Endothelial cell of hepatic sinusoid (primary cell): ENCODE measurements around the gene TMEM168.

ENCODE experiments used
- in situ Hi-C: cut with HindIII; loops from 2 replicates; pipeline ENCODE4 v1.10.0; 2017; ENCODE audit warnings: low sequenced_read_pairs

Gene TMEM168

GRCh38 chr7:112723416-112723815, 66.8 kb downstream of the TMEM168 start:
- in situ Hi-C loops: no loop called here

GRCh38 chr7:112721366-112721765, 68.8 kb downstream of the TMEM168 start:
- in situ Hi-C loops: no loop called here

GRCh38 chr7:112715525-112715924, 74.7 kb downstream of the TMEM168 start:
- in situ Hi-C loops: no loop called here

GRCh38 chr7:112714917-112715316, 75.3 kb downstream of the TMEM168 start:
- in situ Hi-C loops: no loop called here
